ENCODE data around the gene RNASEH2B. TPM values are rescaled to one million over a fixed set of nuclear protein-coding genes. Genes with fewer than 3 reads are reported as not detected.

Gene RNASEH2B
- total and polyA plus RNA-seq, 7 experiments from 2014 or later, result 65.3 to 105 (median 94.6) TPM

GRCh38 chr13:50894504-50894903 is 15.1 kb upstream of the RNASEH2B start:
- Mint-ChIP-seq H3K9me3 (peaks cover 0 to 10% (median 0%) of the 10 kb centered on the region in 11 donors), H3K27ac (peak overlapping the region in 8 of 9 donors; percentile 2 to 98 (median 94)), H3K27me3 (no peaks in the 10 kb centered on the region), H3K36me3 (peaks cover 0 to 37% (median 4%) of the 10 kb centered on the region in 5 donors), H3K4me3 (peak overlapping the region in 4 of 10 donors; percentile 26 to 76 (median 50)), H3K4me1 (peaks cover 26 to 50% (median 47%) of the 10 kb centered on the region in 7 donors)
- H3K27me3 ChIP-seq (ENCODE audit: control insufficient read depth in 2 of 2, insufficient read depth in 2 of 2, low read length in 2 of 2), result no peaks in the 10 kb centered on the region
- H3K9me3 ChIP-seq (ENCODE audit: control insufficient read depth in 2 of 3, low read length in 3 of 3), result no peaks in the 10 kb centered on the region
- H3K4me1 ChIP-seq (ENCODE audit: control insufficient read depth in 2 of 2, insufficient read depth in 2 of 2, low read length in 2 of 2), result peaks cover 16 to 27% of the 10 kb centered on the region in 2 donors
- H3K27ac ChIP-seq (ENCODE audit: low read depth, low read length), result no peak overlapping the region
- ATAC-seq (no peak), DNase-seq (no peak)
- ChIA-PET CTCF (interaction anchor here (1.7 to 4.7 kb wide), 2 partner anchors 14 to 17 kb away, joined by 9 to 28 read pairs; partner anchors contain the start of gene RNASEH2B), POLR2A (interaction anchor here (7.8 kb wide), 1 partner anchor 15 kb away, joined by 122 read pairs; the partner anchor contains the start of gene RNASEH2B)
- no peak overlapping the region for H3K4me3 ChIP-seq (ENCODE audit: low read length)
- H3K36me3 ChIP-seq (ENCODE audit: control insufficient read depth in 2 of 3, insufficient read depth in 3 of 3, low read length in 3 of 3), result no peaks in the 10 kb centered on the region
- intact Hi-C loops (cut with micrococcal nuclease), result loop anchor here (5.0 to 10.0 kb wide), 10 partner anchors 92 to 1450 kb away; partner anchors contain the start of genes KPNA3 (in 2 of the 2), CAB39L (in 1 of the 2), DHRS12 (in 1 of the 2) and INTS6 (in 1 of the 2)

- no peaks in the 10 kb centered on the region for H3K36me3 ChIP-seq (ENCODE audit: control insufficient read depth in 2 of 3, insufficient read depth in 3 of 3, low read length in 3 of 3)
- H3K4me1 Mint-ChIP-seq, result peaks cover 9 to 22% (median 16%) of the 10 kb centered on the region in 7 donors
- DNase-seq (no peak), ATAC-seq (peak; percentile 48)
- H3K9me3 Mint-ChIP-seq, result peaks cover 0 to 10% (median 0%) of the 10 kb centered on the region in 11 donors
- CTCF ChIA-PET, result interaction anchor here (1.1 kb wide), 1 partner anchor 14 kb away, joined by 5 read pairs; no protein-coding TSS in a partner anchor
- peak overlapping the region in 1 of 9 donors; percentile 21 for H3K27ac Mint-ChIP-seq
- H3K9me3 ChIP-seq (ENCODE audit: control insufficient read depth in 2 of 3, low read length in 3 of 3), result no peaks in the 10 kb centered on the region
- intact Hi-C loops (cut with micrococcal nuclease), result loop anchor here (10.0 kb wide), 3 partner anchors 906 to 1454 kb away; partner anchors contain the start of genes CAB39L (in 1 of the 2), DHRS12 (in 1 of the 2) and SETDB2 (in 1 of the 2)
- no peaks in the 10 kb centered on the region for H3K27me3 Mint-ChIP-seq
- H3K4me1 ChIP-seq (ENCODE audit: control insufficient read depth in 2 of 2, insufficient read depth in 2 of 2, low read length in 2 of 2), result peaks cover 10 to 12% of the 10 kb centered on the region in 2 donors
- no peak overlapping the region for H3K4me3 ChIP-seq (ENCODE audit: low read length)
- H3K27me3 ChIP-seq (ENCODE audit: control insufficient read depth in 2 of 2, insufficient read depth in 2 of 2, low read length in 2 of 2), result no peaks in the 10 kb centered on the region
- peaks cover 3 to 27% (median 4%) of the 10 kb centered on the region in 5 donors for H3K36me3 Mint-ChIP-seq
- H3K27ac ChIP-seq (ENCODE audit: low read depth, low read length), result no peak overlapping the region
- no peak overlapping the region for H3K4me3 Mint-ChIP-seq
- POLR2A ChIA-PET, result interaction anchor here (7.8 kb wide), 1 partner anchor 12 kb away, joined by 122 read pairs; the partner anchor contains the start of gene RNASEH2B
These were observed 11.3 kb upstream of the RNASEH2B start for GRCh38 chr13:50898338-50898737.

- no peak overlapping the region for H3K4me3 Mint-ChIP-seq
- ChIA-PET CTCF (interaction anchor here (1.2 to 3.1 kb wide), 3 partner anchors 9 to 10 kb away, joined by 3 to 16 read pairs (median 3); no protein-coding TSS in a partner anchor), POLR2A (interaction anchor here (0.9 to 1.0 kb wide), 2 partner anchors 9 to 12 kb away, joined by 3 to 6 read pairs; no protein-coding TSS in a partner anchor)
- peaks cover 0 to 8% (median 0%) of the 10 kb centered on the region in 7 donors for H3K4me1 Mint-ChIP-seq
- no peaks in the 10 kb centered on the region for H3K4me1 ChIP-seq (ENCODE audit: control insufficient read depth in 2 of 2, insufficient read depth in 2 of 2, low read length in 2 of 2)
- H3K27ac ChIP-seq (ENCODE audit: low read depth, low read length), result no peak overlapping the region
- peaks cover 0 to 14% (median 0%) of the 10 kb centered on the region in 5 donors for H3K36me3 Mint-ChIP-seq
- H3K4me3 ChIP-seq (ENCODE audit: low read length), result no peak overlapping the region
- H3K9me3 Mint-ChIP-seq, result peaks cover 0 to 4% (median 0%) of the 10 kb centered on the region in 11 donors
- ATAC-seq, result no peak
- no peaks in the 10 kb centered on the region for H3K36me3 ChIP-seq (ENCODE audit: control insufficient read depth in 2 of 3, insufficient read depth in 3 of 3, low read length in 3 of 3)
- intact Hi-C loops (cut with micrococcal nuclease), result no loop called here
- no peaks in the 10 kb centered on the region for H3K9me3 ChIP-seq (ENCODE audit: control insufficient read depth in 2 of 3, low read length in 3 of 3)
- no peak overlapping the region for H3K27ac Mint-ChIP-seq
- DNase-seq, result no peak
- no peaks in the 10 kb centered on the region for H3K27me3 Mint-ChIP-seq
- no peaks in the 10 kb centered on the region for H3K27me3 ChIP-seq (ENCODE audit: control insufficient read depth in 2 of 2, insufficient read depth in 2 of 2, low read length in 2 of 2)
These were observed 7.9 kb upstream of the RNASEH2B start for GRCh38 chr13:50901701-50902100.

GRCh38 chr13:50905256-50905655 is 4.3 kb upstream of the RNASEH2B start:
- Mint-ChIP-seq H3K4me3 (no peak overlapping the region), H3K27ac (no peak overlapping the region), H3K36me3 (peaks cover 0 to 6% (median 0%) of the 10 kb centered on the region in 5 donors), H3K27me3 (no peaks in the 10 kb centered on the region), H3K9me3 (no peaks in the 10 kb centered on the region), H3K4me1 (peaks cover 0 to 12% (median 6%) of the 10 kb centered on the region in 7 donors)
- no peak overlapping the region for H3K27ac ChIP-seq (ENCODE audit: low read depth, low read length)
- no peaks in the 10 kb centered on the region for H3K27me3 ChIP-seq (ENCODE audit: control insufficient read depth in 2 of 2, insufficient read depth in 2 of 2, low read length in 2 of 2)
- ChIA-PET POLR2A (no interaction called here), CTCF (no interaction called here)
- intact Hi-C loops (cut with micrococcal nuclease), result no loop called here
- no peaks in the 10 kb centered on the region for H3K9me3 ChIP-seq (ENCODE audit: control insufficient read depth in 2 of 3, low read length in 3 of 3)
- H3K4me3 ChIP-seq (ENCODE audit: low read length), result no peak overlapping the region
- H3K4me1 ChIP-seq (ENCODE audit: control insufficient read depth in 2 of 2, insufficient read depth in 2 of 2, low read length in 2 of 2), result no peaks in the 10 kb centered on the region
- DNase-seq, result no peak
- ATAC-seq, result no peak
- H3K36me3 ChIP-seq (ENCODE audit: control insufficient read depth in 2 of 3, insufficient read depth in 3 of 3, low read length in 3 of 3), result no peaks in the 10 kb centered on the region

- H3K9me3 ChIP-seq (ENCODE audit: control insufficient read depth in 2 of 3, low read length in 3 of 3), result no peaks in the 10 kb centered on the region
- no peaks in the 10 kb centered on the region for H3K9me3 Mint-ChIP-seq
- no peaks in the 10 kb centered on the region for H3K36me3 ChIP-seq (ENCODE audit: control insufficient read depth in 2 of 3, insufficient read depth in 3 of 3, low read length in 3 of 3)
- intact Hi-C loops (cut with micrococcal nuclease), result no loop called here
- CTCF ChIA-PET, result interaction anchor here (0.6 to 2.0 kb wide), 3 partner anchors 12 to 782 kb away, joined by 4 to 9 read pairs (median 4); no protein-coding TSS in a partner anchor
- no peak overlapping the region for H3K4me3 ChIP-seq (ENCODE audit: low read length)
- peaks cover 17 to 36% (median 26%) of the 10 kb centered on the region in 7 donors for H3K4me1 Mint-ChIP-seq
- H3K4me1 ChIP-seq (ENCODE audit: control insufficient read depth in 2 of 2, insufficient read depth in 2 of 2, low read length in 2 of 2), result peaks cover 7 to 9% of the 10 kb centered on the region in 2 donors
- peak overlapping the region in 5 of 10 donors; percentile 12 to 95 (median 44) for H3K4me3 Mint-ChIP-seq
- H3K27ac ChIP-seq (ENCODE audit: low read depth, low read length), result no peak overlapping the region
- no peak for DNase-seq
- H3K36me3 Mint-ChIP-seq, result peaks cover 0 to 12% (median 0%) of the 10 kb centered on the region in 5 donors
- no peaks in the 10 kb centered on the region for H3K27me3 ChIP-seq (ENCODE audit: control insufficient read depth in 2 of 2, insufficient read depth in 2 of 2, low read length in 2 of 2)
- no peak for ATAC-seq
- H3K27me3 Mint-ChIP-seq, result no peaks in the 10 kb centered on the region
- H3K27ac Mint-ChIP-seq, result peak overlapping the region in 6 of 9 donors; percentile 55 to 87 (median 76)
- POLR2A ChIA-PET, result interaction anchor here (1.3 to 5.4 kb wide), 3 partner anchors 13 to 931 kb away, joined by 4 to 122 read pairs (median 33); partner anchors contain the start of gene TRIM13
These were observed 1.8 kb upstream of the RNASEH2B start for GRCh38 chr13:50907781-50908180.

- H3K4me1 ChIP-seq (ENCODE audit: control insufficient read depth in 2 of 2, insufficient read depth in 2 of 2, low read length in 2 of 2), result peaks cover 7 to 9% of the 10 kb centered on the region in 2 donors
- no peaks in the 10 kb centered on the region for H3K36me3 ChIP-seq (ENCODE audit: control insufficient read depth in 2 of 3, insufficient read depth in 3 of 3, low read length in 3 of 3)
- Mint-ChIP-seq H3K4me1 (peaks cover 17 to 36% (median 29%) of the 10 kb centered on the region in 7 donors), H3K27ac (peak overlapping the region in 8 of 9 donors; percentile 28 to 87 (median 70)), H3K9me3 (no peaks in the 10 kb centered on the region), H3K36me3 (peaks cover 0 to 12% (median 0%) of the 10 kb centered on the region in 5 donors), H3K4me3 (peak overlapping the region in 9 of 10 donors; percentile 38 to 95 (median 63)), H3K27me3 (no peaks in the 10 kb centered on the region)
- CTCF ChIA-PET, result interaction anchor here (1.1 to 2.0 kb wide), 2 partner anchors 13 to 15 kb away, joined by 4 to 9 read pairs; no protein-coding TSS in a partner anchor
- H3K4me3 ChIP-seq (ENCODE audit: low read length), result no peak overlapping the region
- POLR2A ChIA-PET, result interaction anchor here (1.3 to 5.4 kb wide), 4 partner anchors 8 to 932 kb away, joined by 4 to 122 read pairs (median 20); partner anchors contain the start of gene TRIM13
- H3K27ac ChIP-seq (ENCODE audit: low read depth, low read length), result no peak overlapping the region
- no peaks in the 10 kb centered on the region for H3K27me3 ChIP-seq (ENCODE audit: control insufficient read depth in 2 of 2, insufficient read depth in 2 of 2, low read length in 2 of 2)
- no peak for ATAC-seq
- no peak for DNase-seq
- intact Hi-C loops (cut with micrococcal nuclease), result no loop called here
- no peaks in the 10 kb centered on the region for H3K9me3 ChIP-seq (ENCODE audit: control insufficient read depth in 2 of 3, low read length in 3 of 3)
These were observed 1.2 kb upstream of the RNASEH2B start for GRCh38 chr13:50908371-50908770.

Data from naive thymus-derived CD4-positive, alpha-beta T cell (primary cell).